CD4-positive, alpha-beta T cell (primary cell): Measurements from ENCODE around the gene MTRFR. TPM values are rescaled to one million over a fixed set of nuclear protein-coding genes. Genes with fewer than 3 reads are reported as not detected.

Experiments
- ATAC-seq: fragments of 200-7000 bp; cut with Tn5 transposase; one replicate; pipeline ENCODE4 v1.10.0; 2022; ENCODE audit warnings: mild to moderate bottlenecking; ENCODE audit not compliant: poor library complexity
- CTCF ChIA-PET: fragments of 350-600 bp; sonication (Branson Sonifier 250); formaldehyde crosslinking; loops from one replicate; lab custom pipeline; 2021; ENCODE audit warnings: antibody characterized with exemption, inconsistent platforms; lab: Charles Lee
- POLR2A ChIA-PET: fragments of 350-600 bp; sonication (Branson Sonifier 250); formaldehyde crosslinking; loops from one replicate; lab custom pipeline; 2021; ENCODE audit warnings: antibody characterized with exemption, inconsistent platforms; lab: Charles Lee
- DNase-seq, 14 experiments: peaks; one replicate each; pipeline ENCODE4 v3.0.0-alpha.2; 2013 to 2020; ENCODE audit warnings: mixed read lengths in 2 of 14
- H3K27ac ChIP-seq, 2 donors: one replicate each; pipeline versions ENCODE4 v1.5.1 to v1.7.0; 2013; ENCODE audit warnings: low read length in 2 of 2, low read depth in 1 of 2, mild to moderate bottlenecking in 1 of 2
- H3K27me3 ChIP-seq, 2 experiments: 1 replicate in 1 of 2; 2 replicates in 1 of 2; pipeline versions ENCODE4 v1.6.1 to v1.7.0; 2013; ENCODE audit warnings: low read length in 2 of 2, control low read depth in 1 of 2, mild to moderate bottlenecking in 1 of 2, moderate library complexity in 1 of 2; ENCODE audit not compliant: insufficient read depth in 2 of 2, control insufficient read depth in 1 of 2
- H3K36me3 ChIP-seq: one replicate; pipeline ENCODE4 v1.6.1; 2013; ENCODE audit warnings: low read length, control low read depth; ENCODE audit not compliant: insufficient read depth
- H3K4me1 ChIP-seq: one replicate; pipeline ENCODE4 v1.6.1; 2013; ENCODE audit warnings: low read length, control low read depth; ENCODE audit not compliant: insufficient read depth
- H3K4me3 ChIP-seq: one replicate; pipeline ENCODE4 v1.5.1; 2013; ENCODE audit warnings: mild to moderate bottlenecking, low read length, moderate library complexity
- H3K9me3 ChIP-seq, 2 experiments: 1 replicate in 1 of 2; 2 replicates in 1 of 2; pipeline versions ENCODE4 v1.6.1 to v1.7.0; 2013; ENCODE audit warnings: low read length in 2 of 2, mild to moderate bottlenecking in 2 of 2, control low read depth in 1 of 2, moderate library complexity in 1 of 2; ENCODE audit not compliant: control insufficient read depth in 1 of 2, insufficient read depth in 1 of 2
- H3K27ac Mint-ChIP-seq: one replicate; pipeline ENCODE4 v1.8.0; 2020; ENCODE audit warnings: mixed read lengths
- H3K27me3 Mint-ChIP-seq: one replicate; pipeline ENCODE4 v1.8.0; 2021; ENCODE audit warnings: mixed read lengths
- H3K36me3 Mint-ChIP-seq: one replicate; pipeline ENCODE4 v1.8.0; 2021; ENCODE audit warnings: low read depth, mixed read lengths
- H3K4me1 Mint-ChIP-seq: one replicate; pipeline ENCODE4 v1.8.0; 2021; ENCODE audit warnings: low read depth, mixed read lengths
- H3K4me3 Mint-ChIP-seq: one replicate; pipeline ENCODE4 v1.8.0; 2020; ENCODE audit warnings: mild to moderate bottlenecking, mixed read lengths
- H3K9me3 Mint-ChIP-seq: one replicate; pipeline ENCODE4 v1.8.0; 2020; ENCODE audit warnings: mixed read lengths
- CTCF ChIP-seq: fragments of 200-600 bp; IDR thresholded peaks from one replicate; pipeline ENCODE4 v1.8.0; 2022; ENCODE audit warnings: antibody characterized with exemption, mild to moderate bottlenecking
- intact Hi-C, 2 experiments: fragments of 100-400 bp; cut with DNase I in 1 of 2; cut with micrococcal nuclease in 1 of 2; formaldehyde crosslinking; loops; one replicate each; pipeline versions ENCODE4 v1.15.1 to v1.9.0; 2023 to 2025; cut with DNase I, micrococcal nuclease
- total RNA-seq, 174 experiments: library from RNA in 2 of 174; stranded (reverse) in 2 of 174; gene quantifications; one replicate each; pipeline ENCODE4 v1.2.3 and lab custom pipeline; 2021 to 2026

MTRFR gene
- total RNA-seq, 2 experiments from 2014 or later: 43.2 to 44.5 TPM

GRCh38 chr12:123306200-123306599 is 73.0 kb downstream of the MTRFR start:
- no peaks in the 10 kb centered on the region for H3K4me1 ChIP-seq
- CTCF ChIA-PET: interaction anchor here (1.2 kb wide), 1 partner anchor 60 kb away, joined by 6 read pairs; no protein-coding TSS in a partner anchor
- DNase-seq (no peak), ATAC-seq (no peak)
- Mint-ChIP-seq H3K27ac (no peak overlapping the region), H3K36me3 (peaks cover 87% of the 10 kb centered on the region), H3K27me3 (no peaks in the 10 kb centered on the region), H3K9me3 (no peaks in the 10 kb centered on the region), H3K4me3 (no peak overlapping the region), H3K4me1 (no peaks in the 10 kb centered on the region)
- H3K27ac ChIP-seq: no peak overlapping the region
- no peaks in the 10 kb centered on the region for H3K27me3 ChIP-seq
- intact Hi-C loops: no loop called here
- H3K36me3 ChIP-seq: peaks cover 86% of the 10 kb centered on the region
- POLR2A ChIA-PET: no interaction called here
- H3K4me3 ChIP-seq: no peak overlapping the region
- no peaks in the 10 kb centered on the region for H3K9me3 ChIP-seq
- no peak for TF ChIP-seq CTCF

Other genes starting within 250 kb of the MTRFR start
- 10 to 100 TPM; 37.3 to 38.3 TPM for gene PITPNM2, start 82.3 kb upstream of the MTRFR start, total RNA-seq
- 10 to 100 TPM; 80.9 to 84.5 TPM for gene MPHOSPH9, start 295 bp upstream of the MTRFR start, total RNA-seq
- 1 to 10 TPM; 2.9 to 3.5 TPM for gene CDK2AP1, start 38.4 kb downstream of the MTRFR start, total RNA-seq
- gene SBNO1, start 131.4 kb downstream of the MTRFR start, total RNA-seq: 10 to 100 TPM; 21.3 to 21.9 TPM
- 10 to 100 TPM; 28.3 to 30.9 TPM for gene KMT5A, start 150.7 kb downstream of the MTRFR start, total RNA-seq
- 1 to 10 TPM; 4.9 to 5.5 TPM for gene RILPL2, start 203.2 kb downstream of the MTRFR start, total RNA-seq
- gene SNRNP35, start 224.7 kb downstream of the MTRFR start, total RNA-seq: 10 to 100 TPM; 26.2 to 28.6 TPM